Fibroblast of pulmonary artery (primary cell): ENCODE results near the gene ADAM8.
"Not testable (repeated sequence)": the region's sequence is repeated elsewhere in the genome, so short reads cannot be mapped to it uniquely, and the experiment has no call there.

Source experiments
- DNase-seq: peaks from one replicate; pipeline ENCODE4 v3.0.0-alpha.2; 2010; ENCODE audit warnings: low read depth
- H3K4me3 ChIP-seq: replicated peaks from 2 replicates; pipeline ENCODE4 v1.5.1; 2011; ENCODE audit warnings: low read depth, mild to moderate bottlenecking, control low read depth, low read length, moderate library complexity
- CTCF ChIP-seq: IDR thresholded peaks from 2 replicates; pipeline ENCODE4 v1.5.1; 2011; ENCODE audit warnings: mild to moderate bottlenecking, control low read depth, low read length, inconsistent platforms; ENCODE audit errors: missing control alignments

Gene ADAM8

GRCh38 chr10:133276435-133277201 lies at the start of gene ADAM8:
Gene ADAM8 (minus strand): TSS chr10:133276868. CDS start chr10:133276817, 51 bp downstream.
- TF ChIP-seq CTCF: no peak
- no peak for DNase-seq
- no peak within 1 kb of the TSS for H3K4me3 ChIP-seq

- no peak overlapping the region for H3K4me3 ChIP-seq
- DNase-seq: no peak
- no peak for TF ChIP-seq CTCF
Observed at GRCh38 chr10:133326223-133326551, 49.5 kb upstream of the ADAM8 start.

- no peak for DNase-seq
- peak overlapping the region; percentile 29 for H3K4me3 ChIP-seq
Observed at GRCh38 chr10:133325440-133326222, 49.0 kb upstream of the ADAM8 start.

GRCh38 chr10:133324857-133325260 lies 48.2 kb upstream of the ADAM8 start:
- TF ChIP-seq CTCF: no peak
- H3K4me3 ChIP-seq: no peak overlapping the region
- no peak for DNase-seq

More at GRCh38 chr10:133325440-133326222, 49.0 kb upstream of the ADAM8 start:
- no peak for TF ChIP-seq CTCF

- H3K4me3 ChIP-seq: no peak overlapping the region
- DNase-seq: peak; percentile 42
- no peak for TF ChIP-seq CTCF
Observed at GRCh38 chr10:133324198-133324792, 47.6 kb upstream of the ADAM8 start.

- not testable (repeated sequence) for DNase-seq, H3K4me3 ChIP-seq
Observed at GRCh38 chr10:133322064-133322709, 45.5 kb upstream of the ADAM8 start.

- not testable (repeated sequence) for DNase-seq
Observed at GRCh38 chr10:133320852-133321422, 44.3 kb upstream of the ADAM8 start.

More at GRCh38 chr10:133320852-133321422, 44.3 kb upstream of the ADAM8 start:
- not testable (repeated sequence) for H3K4me3 ChIP-seq
